Right cardiac atrium (tissue), 5 donors: Measurements from ENCODE around the gene POLD1. TPM values are rescaled to one million over a fixed set of nuclear protein-coding genes. Genes with fewer than 3 reads are reported as not detected.

Experiments used
- ATAC-seq, 2 donors: fragments of 200-7000 bp; cut with Tn5 transposase; one replicate each; pipeline versions ENCODE4 v1.8.0 to v1.9.1; 2020; ENCODE audit warnings: moderate library complexity in 2 of 2, mild to moderate bottlenecking in 1 of 2
- DNase-seq, 3 donors: peaks; one replicate each; pipeline ENCODE4 v3.0.0-alpha.2; 2020
- H3K27ac ChIP-seq: one replicate; pipeline ENCODE4 v1.5.1; 2013; ENCODE audit warnings: mild to moderate bottlenecking, low read length, control low read depth, moderate library complexity
- H3K27me3 ChIP-seq: one replicate; pipeline ENCODE4 v1.6.1; 2013; ENCODE audit not compliant: control insufficient read depth, insufficient read depth
- H3K4me1 ChIP-seq: one replicate; pipeline ENCODE4 v1.6.1; 2013; ENCODE audit warnings: low read length; ENCODE audit not compliant: control insufficient read depth, insufficient read depth
- H3K4me3 ChIP-seq: one replicate; pipeline ENCODE4 v1.5.1; 2013; ENCODE audit warnings: low read length, control low read depth
- H3K9me3 ChIP-seq: one replicate; pipeline ENCODE4 v1.6.1; 2013; ENCODE audit warnings: low read length; ENCODE audit not compliant: control insufficient read depth
- WGBS: extraction: QIAGEN DNeasy Blood & Tissue Kit; methylation state at CpG from one replicate; pipeline ENCODE4 v1.1.7; 2013; 5-methylcytosine and 5-hydroxymethylcytosine counted together
- intact Hi-C, 4 donors: fragments of 100-400 bp; cut with DNase I; formaldehyde crosslinking; loops; one replicate each; pipeline versions ENCODE4 v1.11.0 to v1.14.0; 2022 to 2023
- polyA plus RNA-seq: library from polyadenylated mRNA; stranded (reverse); fragments of 200-250 nt; gene quantifications from one replicate; pipeline ENCODE4 v1.2.3, GENCODE V29; 2013
- total RNA-seq, 4 donors: library from RNA; stranded (reverse); fragmentation: NEBNext Ultra II Directional; extraction: Animal tissue kit (Norgen Biotek cat#: 25700); gene quantifications; one replicate each; pipeline ENCODE4 v1.2.1, GENCODE V29; 2021
- donor health status: healthy with polysubstance abuse.
- donor health status: DM: no; HTN: yes; CAD: no.
- donor health status: DM: no; HTN: no; CAD: no.
- donor health status: DM: no; HTN: yes; CAD: no; lungs with severe emphysema.
- donor health status: DM: yes; HTN: yes; CAD: no.

The POLD1 gene
- total and polyA plus RNA-seq, 5 donors: 8.7 to 12.5 (median 11.2) TPM

DNA sequence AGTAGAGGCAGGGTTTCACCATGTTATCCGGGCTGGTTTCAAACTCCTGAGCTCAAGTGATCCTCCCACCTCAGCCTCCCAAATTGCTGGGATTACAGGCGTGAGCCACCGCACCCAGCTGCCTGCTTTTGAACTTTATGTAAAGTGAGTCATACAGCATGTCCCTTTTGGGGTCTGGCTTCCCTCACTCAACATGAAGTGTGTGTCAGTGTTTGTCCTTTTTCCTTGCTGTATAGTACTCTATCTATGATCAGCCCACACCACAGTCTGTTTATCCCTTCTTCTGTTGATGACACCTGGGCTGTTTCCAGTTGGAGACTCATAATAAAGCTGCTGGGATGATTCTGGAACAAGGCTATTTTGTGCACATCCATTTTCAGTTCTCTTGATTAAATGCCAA, 36.7 kb downstream of the POLD1 start:
- no peaks in the 10 kb centered on the region for H3K27me3 ChIP-seq
- intact Hi-C loops: no loop called here

DNA sequence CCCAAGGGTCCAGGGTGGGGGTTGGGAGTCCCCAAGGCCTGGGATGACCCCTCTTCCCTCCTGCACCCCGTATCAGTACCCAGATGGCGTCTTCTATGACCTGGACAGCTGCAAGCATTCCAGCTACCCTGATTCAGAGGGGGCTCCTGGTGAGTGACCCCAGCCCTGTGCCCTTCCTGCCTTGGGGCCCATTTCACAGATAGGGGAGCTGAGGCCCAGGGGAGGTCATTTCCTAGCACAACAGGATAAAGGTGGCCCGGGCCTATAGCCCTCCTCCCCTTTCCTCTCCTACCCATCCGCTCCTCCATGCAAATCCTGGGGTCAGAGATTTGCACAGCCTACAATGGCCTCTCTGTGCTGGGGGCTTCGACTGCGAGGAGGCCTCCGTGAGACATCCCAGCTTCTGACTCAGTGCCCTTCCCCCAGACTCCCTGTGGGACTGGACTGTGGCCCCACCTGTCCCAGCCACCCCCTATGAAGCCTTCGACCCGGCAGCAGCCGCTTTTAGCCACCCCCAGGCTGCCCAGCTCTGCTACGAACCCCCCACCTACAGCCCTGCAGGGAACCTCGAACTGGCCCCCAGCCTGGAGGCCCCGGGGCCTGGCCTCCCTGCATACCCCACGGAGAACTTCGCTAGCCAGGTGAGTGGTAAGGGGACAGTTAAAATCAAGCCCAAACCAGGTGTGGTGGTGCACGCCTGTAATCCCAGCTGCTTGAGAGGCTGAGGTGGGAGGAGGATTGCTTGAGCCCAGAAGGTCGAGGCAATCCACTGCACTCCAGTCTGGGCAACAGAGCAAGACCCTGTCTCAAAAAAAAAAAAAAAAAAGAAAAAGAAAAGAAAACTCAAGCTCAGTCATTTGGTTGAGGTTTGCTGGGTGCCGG, 38.5 kb downstream of the POLD1 start:
- no peak for DNase-seq
- Histone ChIP-seq H3K4me3 (no peak overlapping the region), H3K27me3 (no peaks in the 10 kb centered on the region), H3K4me1 (no peaks in the 10 kb centered on the region), H3K27ac (no peak overlapping the region), H3K9me3 (no peaks in the 10 kb centered on the region)
- 81% methylated on average over 18 of the region's 18 CpGs for WGBS
- ATAC-seq: no peak
- intact Hi-C loops: no loop called here

More for the DNA sequence above, 36.7 kb downstream of the POLD1 start:
- WGBS: 72% methylated on average over 3 of the region's 3 CpGs
- no peak for ATAC-seq
- Histone ChIP-seq H3K4me1 (no peaks in the 10 kb centered on the region), H3K4me3 (no peak overlapping the region), H3K9me3 (no peaks in the 10 kb centered on the region), H3K27ac (no peak overlapping the region)
- DNase-seq: no peak

DNA sequence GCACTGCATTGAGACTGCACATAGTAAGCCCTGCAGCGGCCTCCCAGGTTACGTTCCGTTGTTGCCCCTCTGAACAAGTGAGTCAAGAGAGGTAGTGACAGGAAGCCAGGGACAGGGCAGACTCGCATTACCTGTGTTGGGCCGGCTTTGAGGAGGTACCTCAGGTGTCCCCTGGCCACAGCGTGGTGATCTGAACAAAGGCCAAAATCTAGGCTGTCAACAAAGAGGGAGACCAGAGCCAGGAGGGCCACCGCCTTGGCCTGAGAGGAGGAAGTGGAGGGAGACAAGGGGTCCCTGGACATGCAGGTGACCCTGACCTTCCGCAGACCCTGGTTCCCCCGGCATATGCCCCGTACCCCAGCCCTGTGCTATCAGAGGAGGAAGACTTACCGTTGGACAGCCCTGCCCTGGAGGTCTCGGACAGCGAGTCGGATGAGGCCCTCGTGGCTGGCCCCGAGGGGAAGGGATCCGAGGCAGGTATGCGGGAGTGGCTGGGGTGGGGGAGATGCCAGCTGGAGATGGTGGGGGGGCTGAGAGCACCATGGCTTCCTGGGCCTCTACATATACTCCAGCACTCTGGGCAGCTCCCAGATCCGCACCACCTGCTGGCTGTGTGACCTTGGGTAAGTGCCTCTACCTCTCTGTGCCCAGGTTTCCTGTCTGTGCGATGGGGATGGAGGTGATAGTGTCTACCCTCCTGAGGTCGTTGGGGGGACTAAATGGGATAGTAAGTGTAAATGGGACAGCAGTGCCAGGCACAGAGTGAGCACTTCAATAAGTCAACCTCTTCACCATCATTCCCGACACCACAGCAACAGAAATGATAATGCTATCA, 39.3 kb downstream of the POLD1 start:
- DNase-seq: peak in 1 of 3 donors; percentile 37
- H3K4me1 ChIP-seq: peaks cover 2% of the 10 kb centered on the region
- WGBS: 83% methylated on average over 22 of the region's 22 CpGs
- no peaks in the 10 kb centered on the region for H3K27me3 ChIP-seq
- no peak overlapping the region for H3K27ac ChIP-seq
- H3K9me3 ChIP-seq: no peaks in the 10 kb centered on the region
- ATAC-seq: no peak
- intact Hi-C loops: no loop called here
- H3K4me3 ChIP-seq: no peak overlapping the region

DNA sequence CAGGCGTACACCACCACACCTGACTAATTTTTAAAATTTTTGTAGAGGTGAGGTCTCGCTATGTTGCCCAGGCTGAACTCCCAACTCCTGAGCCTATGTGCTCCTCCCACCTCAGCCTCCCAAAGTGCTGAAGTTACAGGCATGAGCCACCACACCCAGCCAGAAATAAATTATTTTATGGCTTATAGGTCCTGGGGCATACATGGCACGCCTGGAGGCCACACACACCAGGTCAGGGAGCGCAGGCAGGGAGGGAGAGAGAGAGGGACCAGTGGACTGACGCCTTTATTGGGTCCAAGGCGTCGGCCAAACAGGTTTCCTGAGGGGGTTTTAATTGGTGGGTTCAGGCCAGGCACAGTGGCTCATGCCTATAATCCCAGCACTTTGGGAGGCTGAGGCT, 41.4 kb downstream of the POLD1 start:
- Histone ChIP-seq H3K4me3 (no peak overlapping the region), H3K4me1 (peaks cover 2% of the 10 kb centered on the region), H3K27ac (no peak overlapping the region), H3K9me3 (no peaks in the 10 kb centered on the region), H3K27me3 (no peaks in the 10 kb centered on the region)
- ATAC-seq: no peak
- WGBS: 91% methylated on average over 7 of the region's 7 CpGs
- intact Hi-C loops: no loop called here
- no peak for DNase-seq

DNA sequence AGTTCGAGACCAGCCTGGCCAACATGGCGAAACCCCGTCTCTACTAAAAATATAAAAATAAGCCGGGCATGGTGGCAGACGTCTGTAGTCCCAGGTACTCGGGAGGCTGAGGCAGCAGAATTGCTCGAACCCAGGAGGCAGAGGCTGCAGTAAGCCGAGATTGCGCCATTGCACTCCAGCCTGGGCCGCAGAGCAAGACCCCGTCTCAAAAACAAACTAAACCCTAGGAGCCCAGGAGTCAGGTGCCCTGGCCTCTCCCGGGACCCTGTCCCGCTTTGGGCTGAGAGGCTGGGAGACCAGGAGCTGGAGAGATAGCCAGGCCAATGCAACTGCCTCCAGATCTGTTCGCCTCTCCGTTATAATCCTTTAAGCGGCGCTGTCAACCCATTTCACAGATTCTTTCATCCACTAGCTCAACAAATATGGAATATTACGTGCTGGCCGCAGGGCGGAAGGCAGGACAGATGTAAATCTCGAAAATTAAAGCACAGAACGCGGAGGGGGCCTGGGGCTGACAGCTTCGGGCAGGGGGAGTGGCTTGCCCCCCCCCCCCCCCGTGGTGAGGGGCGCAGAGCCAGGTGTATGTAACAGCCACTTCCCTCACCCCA, 43.3 kb downstream of the POLD1 start:
- H3K9me3 ChIP-seq: no peaks in the 10 kb centered on the region
- intact Hi-C loops: no loop called here
- H3K27me3 ChIP-seq: no peaks in the 10 kb centered on the region
- H3K4me1 ChIP-seq: peaks cover 2% of the 10 kb centered on the region
- ATAC-seq (no peak), DNase-seq (no peak)
- WGBS: 83% methylated on average over 26 of the region's 26 CpGs
- H3K4me3 ChIP-seq: no peak overlapping the region
- H3K27ac ChIP-seq: no peak overlapping the region

DNA sequence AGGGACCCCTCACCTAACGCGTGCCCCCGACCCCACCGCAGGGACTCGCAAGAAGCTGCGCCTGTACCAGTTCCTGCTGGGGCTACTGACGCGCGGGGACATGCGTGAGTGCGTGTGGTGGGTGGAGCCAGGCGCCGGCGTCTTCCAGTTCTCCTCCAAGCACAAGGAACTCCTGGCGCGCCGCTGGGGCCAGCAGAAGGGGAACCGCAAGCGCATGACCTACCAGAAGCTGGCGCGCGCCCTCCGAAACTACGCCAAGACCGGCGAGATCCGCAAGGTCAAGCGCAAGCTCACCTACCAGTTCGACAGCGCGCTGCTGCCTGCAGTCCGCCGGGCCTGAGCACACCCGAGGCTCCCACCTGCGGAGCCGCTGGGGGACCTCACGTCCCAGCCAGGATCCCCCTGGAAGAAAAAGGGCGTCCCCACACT, 43.9 kb downstream of the POLD1 start:
- H3K4me3 ChIP-seq: no peak overlapping the region
- no peak overlapping the region for H3K27ac ChIP-seq

DNA sequence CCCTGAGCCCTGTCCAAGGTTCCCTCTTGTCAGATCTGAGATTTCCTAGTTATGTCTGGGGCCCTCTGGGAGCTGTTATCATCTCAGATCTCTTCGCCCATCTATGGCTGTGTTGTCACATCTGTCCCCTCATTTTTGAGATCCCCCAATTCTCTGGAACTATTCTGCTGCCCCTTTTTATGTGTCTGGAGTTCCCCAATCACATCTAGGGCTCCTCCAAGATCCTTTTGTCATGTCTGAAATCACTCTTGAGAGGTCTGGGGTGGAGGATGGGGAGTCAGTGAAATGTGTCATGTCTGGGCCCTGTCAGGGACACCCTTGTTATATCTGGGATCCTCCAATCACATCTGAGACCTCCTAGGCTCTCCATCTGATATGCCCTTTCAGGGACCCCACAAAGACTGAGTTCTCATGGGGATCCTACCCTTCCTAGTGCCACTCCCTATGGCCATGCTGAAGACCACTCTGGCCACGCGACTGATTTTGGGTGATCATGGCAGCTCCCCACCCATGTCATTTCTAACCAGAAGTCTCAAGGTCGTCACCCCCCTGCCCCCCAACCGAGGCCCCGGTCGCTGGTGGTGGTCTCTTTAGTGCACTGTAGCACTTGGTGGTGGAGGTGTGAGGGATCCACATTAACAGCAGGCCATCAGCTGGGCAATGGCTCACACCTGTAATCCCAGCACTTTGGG, 44.8 kb downstream of the POLD1 start:
- H3K4me3 ChIP-seq: no peak overlapping the region
- H3K27me3 ChIP-seq: no peaks in the 10 kb centered on the region
- DNase-seq (no peak), ATAC-seq (no peak)
- WGBS: 77% methylated on average over 7 of the region's 7 CpGs
- peaks cover 2% of the 10 kb centered on the region for H3K4me1 ChIP-seq
- no peaks in the 10 kb centered on the region for H3K9me3 ChIP-seq
- intact Hi-C loops: no loop called here
- H3K27ac ChIP-seq: no peak overlapping the region

More for the DNA sequence above, 43.9 kb downstream of the POLD1 start:
- peaks cover 2% of the 10 kb centered on the region for H3K4me1 ChIP-seq
- intact Hi-C loops: no loop called here
- ATAC-seq: peak; percentile 53 to 60
- 7% methylated on average over 38 of the region's 38 CpGs for WGBS
- H3K27me3 ChIP-seq: no peaks in the 10 kb centered on the region
- no peaks in the 10 kb centered on the region for H3K9me3 ChIP-seq
- peak; percentile 90 to 96 (median 94) for DNase-seq

DNA sequence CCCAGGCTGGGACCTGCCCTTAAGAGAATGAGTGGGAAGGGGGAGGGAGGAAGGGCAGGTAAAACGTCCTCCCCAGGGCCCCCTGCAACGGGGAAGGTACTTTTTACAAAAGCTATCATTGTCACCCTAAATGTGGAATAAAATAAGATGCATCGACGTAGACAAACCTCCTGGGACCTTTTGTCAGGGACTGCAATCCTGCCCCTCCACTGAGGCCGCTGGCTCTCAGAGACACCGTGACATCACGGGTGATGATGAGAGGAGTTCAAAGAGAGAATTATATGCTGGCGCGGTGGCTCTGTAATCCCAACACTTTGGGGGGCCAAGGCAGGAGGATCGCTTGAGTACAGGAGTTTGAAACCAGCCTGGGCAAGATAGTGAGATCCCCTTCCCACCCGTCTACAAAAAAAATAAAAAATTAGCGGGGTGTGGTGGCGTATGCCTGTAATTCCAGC, 46.8 kb downstream of the POLD1 start:
- peaks cover 2% of the 10 kb centered on the region for H3K4me1 ChIP-seq
- H3K9me3 ChIP-seq: no peaks in the 10 kb centered on the region
- ATAC-seq: no peak
- no peak for DNase-seq
- no peak overlapping the region for H3K27ac ChIP-seq
- 32% methylated on average over 13 of the region's 13 CpGs for WGBS
- intact Hi-C loops: no loop called here
- H3K4me3 ChIP-seq: peak overlapping the region; percentile 82
- no peaks in the 10 kb centered on the region for H3K27me3 ChIP-seq

DNA sequence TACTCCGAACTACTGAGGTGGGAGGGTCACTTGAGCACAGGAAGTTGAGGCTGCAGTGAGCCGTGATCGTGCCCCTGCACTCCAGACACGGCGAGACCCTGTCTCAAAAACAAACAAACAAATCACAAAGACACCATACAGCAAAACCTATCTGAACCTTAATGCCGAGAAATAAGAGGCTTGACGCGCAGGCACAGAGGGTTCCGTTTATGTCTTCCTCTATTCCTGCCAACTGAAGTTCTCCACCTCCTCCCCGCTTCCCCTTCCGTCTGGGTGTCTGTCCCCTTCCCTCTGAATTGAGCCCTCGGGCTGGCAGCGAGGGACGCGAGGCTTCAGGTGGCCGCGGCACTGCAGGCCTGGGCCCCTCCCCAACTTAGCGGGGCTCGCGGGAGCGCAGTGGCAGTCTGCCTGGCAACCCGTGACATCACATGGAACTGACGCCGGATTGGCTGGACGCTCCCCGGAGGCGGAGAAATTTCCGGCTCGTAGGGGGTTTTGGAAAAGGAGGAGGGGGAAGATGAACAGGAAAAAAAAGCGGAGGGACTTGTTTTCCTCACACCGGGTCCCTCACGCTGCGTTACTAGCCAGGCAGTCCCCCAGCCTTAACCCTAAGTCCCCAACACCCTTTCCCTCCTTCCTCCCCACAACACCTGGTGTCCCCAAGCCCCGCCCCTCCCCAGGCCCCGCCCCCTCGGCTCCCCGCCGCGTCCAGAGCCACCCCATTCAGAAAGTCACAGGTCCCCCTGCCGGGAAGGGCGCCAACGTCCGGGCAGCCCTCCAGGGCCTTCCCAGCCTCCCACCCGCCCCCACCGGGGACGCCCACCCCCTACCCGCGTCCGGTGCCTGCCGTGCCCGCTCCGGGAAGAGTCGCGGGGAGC, 47.4 kb downstream of the POLD1 start:
- Histone ChIP-seq H3K27me3 (no peaks in the 10 kb centered on the region), H3K27ac (no peak overlapping the region), H3K4me3 (peak overlapping the region; percentile 82), H3K9me3 (no peaks in the 10 kb centered on the region), H3K4me1 (peaks cover 2% of the 10 kb centered on the region)
- WGBS: 1% methylated on average over 54 of the region's 54 CpGs
- ATAC-seq (peak; percentile 92 to 93), DNase-seq (peak; percentile 80 to 94 (median 94))
- intact Hi-C loops: no loop called here
